Measurements from ENCODE around the gene RPL34. TPM values are rescaled to one million over a fixed set of nuclear protein-coding genes. Genes with fewer than 3 reads are reported as not detected.

Gene RPL34
- polyA plus RNA-seq, 1 donor = 1,744 TPM

Other genes with a start within 250 kb of the RPL34 start
- gene OSTC, start 30.0 kb downstream of the RPL34 start, polyA plus RNA-seq (ENCODE audit: insufficient read length) = 248 TPM
- 0.53 TPM for gene ETNPPL, start 142.5 kb downstream of the RPL34 start, polyA plus RNA-seq (ENCODE audit: insufficient read length)